Panc1 (cell line): ENCODE data around the gene NDUFB6. TPM values are rescaled to one million over a fixed set of nuclear protein-coding genes. Genes with fewer than 3 reads are reported as not detected.

Experiments
- ATAC-seq: fragments of 200-7000 bp; cut with Tn5 transposase; 2 replicates; pipeline ENCODE4 v1.9.1; 2020; ENCODE audit warnings: mild to moderate bottlenecking, moderate library complexity
- BruUV-seq: library from RNA; stranded (reverse); fragments of 400-500 nt; replicated peaks from 2 replicates; lab custom pipeline; 2021; lab: Mats Ljungman, UMichigan
- CTCF ChIA-PET: fragments of 300-600 bp; sonication (Branson Sonifier 250); formaldehyde crosslinking; loops from one replicate; lab custom pipeline; 2022; ENCODE audit warnings: antibody characterized with exemption; lab: Charles Lee
- POLR2A ChIA-PET: fragments of 300-600 bp; sonication (Branson Sonifier 250); formaldehyde crosslinking; loops from one replicate; lab custom pipeline; 2022; ENCODE audit warnings: antibody characterized with exemption; lab: Charles Lee
- DNase-seq: peaks from one replicate; pipeline ENCODE4 v3.0.0-alpha.2; 2010; ENCODE audit warnings: low read depth, low spot score
- H3K27ac ChIP-seq: 2 replicates; pipeline ENCODE4 v1.5.1; 2011; ENCODE audit warnings: mild to moderate bottlenecking, low read length, inconsistent platforms
- H3K27me3 ChIP-seq: fragments of 200-500 bp; sonication (Bioruptor generic); 2 replicates; pipeline ENCODE4 v1.6.0; 2014; ENCODE audit warnings: low read length, inconsistent platforms; ENCODE audit not compliant: control insufficient read depth, insufficient read depth
- H3K36me3 ChIP-seq: fragments of 200-500 bp; sonication (Bioruptor generic); 2 replicates; pipeline ENCODE4 v1.5.1; 2014; ENCODE audit warnings: inconsistent platforms, mild to moderate bottlenecking, low read length, moderate library complexity; ENCODE audit not compliant: control insufficient read depth, insufficient read depth
- H3K4me1 ChIP-seq: 2 replicates; pipeline ENCODE4 v1.5.1; 2011; ENCODE audit warnings: inconsistent platforms, mild to moderate bottlenecking, low read length, moderate library complexity; ENCODE audit not compliant: control insufficient read depth, insufficient read depth
- H3K4me3 ChIP-seq, 2 experiments: 2 replicates each; pipeline ENCODE4 v1.5.1; 2011 to 2012; ENCODE audit warnings: low read depth in 2 of 2, low read length in 2 of 2, mild to moderate bottlenecking in 2 of 2, inconsistent platforms in 1 of 2, moderate library complexity in 1 of 2
- H3K9me3 ChIP-seq: fragments of 200-500 bp; sonication (Bioruptor generic); 2 replicates; pipeline ENCODE4 v1.5.1; 2014; ENCODE audit warnings: low read depth, mild to moderate bottlenecking, inconsistent platforms, low read length, moderate library complexity; ENCODE audit not compliant: control insufficient read depth, insufficient read depth
- POLR2AphosphoS5 ChIP-seq: IDR thresholded peaks from 2 replicates; pipeline ENCODE4 v1.6.1; 2012; ENCODE audit warnings: mild to moderate bottlenecking, low read depth, low read length, moderate library complexity
- REST ChIP-seq, 2 experiments: IDR thresholded peaks; 2 replicates each; pipeline ENCODE4 v1.6.1; 2011 to 2012; ENCODE audit warnings: low read depth in 2 of 2, control low read depth in 1 of 2, low read length in 1 of 2, mild to moderate bottlenecking in 1 of 2, moderate library complexity in 1 of 2; ENCODE audit not compliant: insufficient read depth in 1 of 2
- SIN3A ChIP-seq: IDR thresholded peaks from 2 replicates; pipeline ENCODE4 v1.6.1; 2012; ENCODE audit warnings: low read depth, mild to moderate bottlenecking, low read length, moderate library complexity, borderline replicate concordance; ENCODE audit not compliant: insufficient read depth
- TCF7L2 ChIP-seq: IDR thresholded peaks from 2 replicates; pipeline ENCODE4 v1.6.1; 2011; ENCODE audit warnings: mild to moderate bottlenecking, low read depth, low read length, inconsistent platforms
- in situ Hi-C: cut with HindIII; loops from 2 replicates; pipeline ENCODE4 v1.10.0; 2016; ENCODE audit warnings: low sequenced_read_pairs, low pct_unique_long_range_greater_than_20kb
- intact Hi-C: fragments of 100-400 bp; cut with micrococcal nuclease; formaldehyde crosslinking; loops from one replicate; pipeline ENCODE4 v1.10.0; 2022; ENCODE audit not compliant: unreplicated experiment
- total RNA-seq: library from RNA; stranded (reverse); gene quantifications from one replicate; pipeline ENCODE4 v1.2.1, GENCODE V29; 2021; ENCODE audit not compliant: unreplicated experiment
- TF ChIP-seq, protein P1 (sequence below): fragments of 450-650 bp; IDR thresholded peaks from 2 replicates; pipeline ENCODE4 v1.5.1; 2017; ENCODE audit warnings: mild to moderate bottlenecking

NDUFB6 gene
- total RNA-seq, 1 experiment from 2014 or later = 85.3 TPM

DNA sequence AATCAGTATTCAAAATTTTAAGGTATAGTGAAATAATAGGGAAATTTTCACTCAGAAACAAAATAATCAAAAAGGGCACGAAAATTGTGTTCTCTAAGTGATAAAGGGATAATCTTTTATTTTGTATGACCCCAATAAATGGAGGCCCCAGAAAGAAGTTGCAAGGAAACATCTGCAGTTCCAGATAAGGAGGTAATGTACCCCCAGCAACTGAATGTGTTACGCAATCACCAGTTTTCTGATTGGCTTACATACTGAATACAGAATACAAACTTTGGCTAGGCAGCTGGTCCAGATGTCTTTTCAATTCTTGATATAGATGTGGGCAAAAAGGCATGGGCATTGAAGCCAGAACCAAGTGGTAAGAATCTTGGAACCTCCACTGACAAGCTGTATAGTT, 18.9 kb downstream of the NDUFB6 start:
- Histone ChIP-seq H3K4me1 (peaks cover 15% of the 10 kb centered on the region), H3K9me3 (no peaks in the 10 kb centered on the region), H3K27ac (peak overlapping the region; percentile 84; the same call in 1 of the 2 replicates), H3K27me3 (no peaks in the 10 kb centered on the region), H3K4me3 (no peak overlapping the region), H3K36me3 (no peaks in the 10 kb centered on the region; the same call in 1 of the 2 replicates)
- no peak for ATAC-seq
- intact Hi-C loops = no loop called here
- in situ Hi-C loops = loop anchor here (25.0 kb wide), 1 partner anchor 408 kb away; no protein-coding TSS in a partner anchor
- CTCF ChIA-PET = interaction anchor here (2.0 kb wide), 1 partner anchor 176 kb away, joined by 4 read pairs; no protein-coding TSS in a partner anchor
- POLR2A ChIA-PET = interaction anchor here (0.6 kb wide), 1 partner anchor 12 kb away, joined by 3 read pairs; no protein-coding TSS in a partner anchor
- DNase-seq = no peak
- TF ChIP-seq, protein P1, sequence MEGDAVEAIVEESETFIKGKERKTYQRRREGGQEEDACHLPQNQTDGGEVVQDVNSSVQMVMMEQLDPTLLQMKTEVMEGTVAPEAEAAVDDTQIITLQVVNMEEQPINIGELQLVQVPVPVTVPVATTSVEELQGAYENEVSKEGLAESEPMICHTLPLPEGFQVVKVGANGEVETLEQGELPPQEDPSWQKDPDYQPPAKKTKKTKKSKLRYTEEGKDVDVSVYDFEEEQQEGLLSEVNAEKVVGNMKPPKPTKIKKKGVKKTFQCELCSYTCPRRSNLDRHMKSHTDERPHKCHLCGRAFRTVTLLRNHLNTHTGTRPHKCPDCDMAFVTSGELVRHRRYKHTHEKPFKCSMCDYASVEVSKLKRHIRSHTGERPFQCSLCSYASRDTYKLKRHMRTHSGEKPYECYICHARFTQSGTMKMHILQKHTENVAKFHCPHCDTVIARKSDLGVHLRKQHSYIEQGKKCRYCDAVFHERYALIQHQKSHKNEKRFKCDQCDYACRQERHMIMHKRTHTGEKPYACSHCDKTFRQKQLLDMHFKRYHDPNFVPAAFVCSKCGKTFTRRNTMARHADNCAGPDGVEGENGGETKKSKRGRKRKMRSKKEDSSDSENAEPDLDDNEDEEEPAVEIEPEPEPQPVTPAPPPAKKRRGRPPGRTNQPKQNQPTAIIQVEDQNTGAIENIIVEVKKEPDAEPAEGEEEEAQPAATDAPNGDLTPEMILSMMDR = no peak
- BruUV-seq = no TSS peak

DNA sequence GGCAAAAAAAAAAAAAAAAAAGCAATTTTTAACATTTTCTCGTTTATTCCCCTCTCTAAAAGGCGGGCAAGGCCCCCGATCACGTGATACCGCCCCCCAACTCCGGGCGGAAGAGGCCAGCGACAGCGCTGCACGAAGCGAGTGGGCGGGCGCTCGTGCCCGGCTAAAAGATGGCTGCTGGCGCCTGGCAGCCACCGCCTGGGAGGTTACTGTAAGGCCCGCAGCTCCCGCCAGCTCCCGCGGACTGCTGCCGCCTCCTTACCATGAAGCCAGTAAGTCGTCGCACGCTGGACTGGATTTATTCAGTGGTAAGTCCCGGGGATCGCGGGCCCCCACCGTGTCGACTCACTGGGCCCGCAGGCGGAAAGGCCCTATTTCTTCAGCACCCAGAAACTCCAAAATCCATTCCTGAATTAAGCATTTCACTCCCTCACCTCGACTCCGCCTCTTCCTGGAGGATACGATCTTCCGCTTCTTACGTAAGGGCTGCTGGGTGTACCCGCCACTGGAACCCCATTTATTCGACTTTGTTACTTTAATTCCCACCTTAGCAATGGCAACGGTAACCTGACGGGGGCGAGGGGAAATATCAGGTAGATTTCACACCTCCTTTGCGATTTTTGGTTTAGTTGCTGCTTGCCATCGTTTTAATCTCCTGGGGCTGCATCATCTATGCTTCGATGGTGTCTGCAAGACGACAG, 20.6 kb downstream of the NDUFB6 start, which contains the start of the genes SMIM27 and TOPORS:
TSS of gene SMIM27 (plus strand) at position 156 of the 701 bp plus-strand sequence. CDS start at position 264, 108 bp downstream.
TSS of gene TOPORS (minus strand) at position 415 of the 701 bp plus-strand sequence. CDS start at position 265, 150 bp downstream.
- DNase-seq (peak; percentile 78), ATAC-seq (peak; percentile 92)
- no peaks in the 10 kb centered on the region for H3K27me3 ChIP-seq
- TF ChIP-seq SIN3A (peak; percentile 74; the same call in 1 of the 2 replicates), POLR2AphosphoS5 (peak; percentile 96), REST (IDR thresholded peaks at IDR 0.05; ENCODE audit: insufficient read depth in 1 of 2, low read depth in 2 of 2, low read length in 1 of 2) (peak; percentile 28 to 42; a peak in 1 of 4 replicates), TCF7L2 (no peak)
- TF ChIP-seq, protein P1 = no peak
- peak within 1 kb of the TSS; percentile 54 to 78 for H3K4me3 ChIP-seq
- ChIA-PET CTCF (interaction anchor here (0.5 to 2.0 kb wide), 4 partner anchors 20 to 848 kb away, joined by 3 to 4 read pairs (median 4); no protein-coding TSS in a partner anchor), POLR2A (interaction anchor here (0.6 to 1.0 kb wide), 4 partner anchors 22 to 842 kb away, joined by 4 to 14 read pairs (median 10); partner anchors contain the start of gene RIGI)
- intact Hi-C loops (no loop called here), in situ Hi-C loops (loop anchor here (25.0 kb wide), 1 partner anchor 410 kb away; no protein-coding TSS in a partner anchor)
- TSS peak; percentile 90 for BruUV-seq
- H3K9me3 ChIP-seq = no peaks in the 10 kb centered on the region
- H3K4me1 ChIP-seq = peaks cover 16% of the 10 kb centered on the region
- no peaks in the 10 kb centered on the region; the same call in 1 of the 2 replicates for H3K36me3 ChIP-seq
- peak within 1 kb of the TSS; percentile 84 for H3K27ac ChIP-seq
